Hematopoietic multipotent progenitor cell treated with erythropoietin and hydrocortisone succinate and interleukin-3 and kit ligand, for 17 days (in vitro differentiated cells): Measurements from ENCODE around the gene C16orf74.
A peak's percentile ranks its signal among the peaks of the same experiment; 100 is the strongest.

Experiments used
- DNase-seq: peaks from one replicate; pipeline ENCODE4 v3.0.0-alpha.2; 2015; ENCODE audit warnings: low spot score

C16orf74 gene

GRCh38 chr16:85717393-85718152, 33.3 kb downstream of the C16orf74 start:
- DNase-seq, result peak; percentile 80

GRCh38 chr16:85716680-85717038, 34.2 kb downstream of the C16orf74 start:
- no peak for DNase-seq

- no peak for DNase-seq
Observed at GRCh38 chr16:85716022-85716679, 34.7 kb downstream of the C16orf74 start.

- DNase-seq, result no peak
Observed at GRCh38 chr16:85715169-85716021, 35.5 kb downstream of the C16orf74 start.

- DNase-seq, result no peak
Observed at GRCh38 chr16:85712801-85713200, 38.1 kb downstream of the C16orf74 start.

- DNase-seq, result no peak
Observed at GRCh38 chr16:85711982-85712587, 38.8 kb downstream of the C16orf74 start.

GRCh38 chr16:85710732-85711131, 40.2 kb downstream of the C16orf74 start:
- DNase-seq, result no peak

GRCh38 chr16:85709766-85710585, 40.9 kb downstream of the C16orf74 start:
- no peak for DNase-seq

GRCh38 chr16:85708338-85708737, 42.6 kb downstream of the C16orf74 start:
- DNase-seq, result no peak

- no peak for DNase-seq
Observed at GRCh38 chr16:85707528-85708095, 43.3 kb downstream of the C16orf74 start.

GRCh38 chr16:85706449-85707034, 44.4 kb downstream of the C16orf74 start:
- DNase-seq, result no peak

GRCh38 chr16:85704900-85705846, 45.7 kb downstream of the C16orf74 start:
- DNase-seq, result no peak

- no peak for DNase-seq
Observed at GRCh38 chr16:85704011-85704410, 46.9 kb downstream of the C16orf74 start.

GRCh38 chr16:85699628-85700027, 51.3 kb downstream of the C16orf74 start:
- no peak for DNase-seq

GRCh38 chr16:85698935-85699558, 51.8 kb downstream of the C16orf74 start:
- no peak for DNase-seq

- no peak for DNase-seq
Observed at GRCh38 chr16:85698459-85698891, 52.4 kb downstream of the C16orf74 start.

GRCh38 chr16:85697431-85697830, 53.5 kb downstream of the C16orf74 start:
- no peak for DNase-seq

GRCh38 chr16:85696781-85697180, 54.1 kb downstream of the C16orf74 start:
- no peak for DNase-seq
